ENCODE measurements around the gene PPFIBP1.

PPFIBP1 gene

DNA sequence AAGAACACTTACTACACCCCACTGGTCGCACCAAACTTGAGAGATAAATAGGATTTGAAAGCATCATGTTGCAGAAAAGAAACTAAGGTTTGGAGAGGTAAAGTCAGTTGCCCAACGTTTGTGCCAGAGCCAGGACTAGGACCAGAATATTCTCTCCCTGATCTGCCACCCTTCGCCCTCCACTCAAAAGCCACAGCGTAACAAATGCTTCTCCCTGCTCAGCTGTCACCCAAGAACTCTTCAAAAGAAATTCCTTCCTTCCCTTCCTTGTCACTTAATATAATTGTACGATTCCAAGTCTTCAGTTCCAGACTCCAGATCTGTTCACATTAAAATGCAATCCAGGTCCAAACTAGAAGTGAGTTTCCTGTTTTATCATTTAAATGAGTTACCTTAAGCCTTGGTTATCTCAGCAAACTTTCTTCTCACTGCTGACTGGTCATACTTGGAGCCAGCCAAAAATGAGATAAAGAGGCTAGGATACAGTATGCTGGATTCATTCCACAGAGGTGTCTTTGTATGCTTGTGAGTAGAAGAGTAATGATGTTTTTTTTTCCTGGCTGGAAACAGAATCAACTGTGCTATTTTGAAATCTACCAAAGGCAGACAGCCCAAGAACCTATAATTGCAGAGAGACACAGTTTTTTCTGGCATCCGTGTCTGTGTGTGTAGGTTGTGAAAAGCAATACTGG is 12.8 kb upstream of the PPFIBP1 start:
- TF ChIP-seq, protein P1, sequence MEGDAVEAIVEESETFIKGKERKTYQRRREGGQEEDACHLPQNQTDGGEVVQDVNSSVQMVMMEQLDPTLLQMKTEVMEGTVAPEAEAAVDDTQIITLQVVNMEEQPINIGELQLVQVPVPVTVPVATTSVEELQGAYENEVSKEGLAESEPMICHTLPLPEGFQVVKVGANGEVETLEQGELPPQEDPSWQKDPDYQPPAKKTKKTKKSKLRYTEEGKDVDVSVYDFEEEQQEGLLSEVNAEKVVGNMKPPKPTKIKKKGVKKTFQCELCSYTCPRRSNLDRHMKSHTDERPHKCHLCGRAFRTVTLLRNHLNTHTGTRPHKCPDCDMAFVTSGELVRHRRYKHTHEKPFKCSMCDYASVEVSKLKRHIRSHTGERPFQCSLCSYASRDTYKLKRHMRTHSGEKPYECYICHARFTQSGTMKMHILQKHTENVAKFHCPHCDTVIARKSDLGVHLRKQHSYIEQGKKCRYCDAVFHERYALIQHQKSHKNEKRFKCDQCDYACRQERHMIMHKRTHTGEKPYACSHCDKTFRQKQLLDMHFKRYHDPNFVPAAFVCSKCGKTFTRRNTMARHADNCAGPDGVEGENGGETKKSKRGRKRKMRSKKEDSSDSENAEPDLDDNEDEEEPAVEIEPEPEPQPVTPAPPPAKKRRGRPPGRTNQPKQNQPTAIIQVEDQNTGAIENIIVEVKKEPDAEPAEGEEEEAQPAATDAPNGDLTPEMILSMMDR (IDR thresholded peaks at IDR 0.05), result no peak
- no peak overlapping the region for H3K27ac ChIP-seq
- H3K4me3 ChIP-seq (ENCODE audit: low read depth, low read length), result no peak overlapping the region
- H3K36me3 ChIP-seq (ENCODE audit: control insufficient read depth, insufficient read depth, low read length), result no peaks in the 10 kb centered on the region
- H3K27me3 ChIP-seq (ENCODE audit: control insufficient read depth, insufficient read depth, low read length), result no peaks in the 10 kb centered on the region
- H3K9ac ChIP-seq, result no peak overlapping the region
- H2AFZ ChIP-seq, result no peak overlapping the region
- H3K4me2 ChIP-seq (ENCODE audit: low read length), result no peak overlapping the region
- H3K79me2 ChIP-seq, result no peaks in the 10 kb centered on the region
- H3K9me3 ChIP-seq (ENCODE audit: control insufficient read depth, low read length), result no peaks in the 10 kb centered on the region
- no peaks in the 10 kb centered on the region for H3K4me1 ChIP-seq

DNA sequence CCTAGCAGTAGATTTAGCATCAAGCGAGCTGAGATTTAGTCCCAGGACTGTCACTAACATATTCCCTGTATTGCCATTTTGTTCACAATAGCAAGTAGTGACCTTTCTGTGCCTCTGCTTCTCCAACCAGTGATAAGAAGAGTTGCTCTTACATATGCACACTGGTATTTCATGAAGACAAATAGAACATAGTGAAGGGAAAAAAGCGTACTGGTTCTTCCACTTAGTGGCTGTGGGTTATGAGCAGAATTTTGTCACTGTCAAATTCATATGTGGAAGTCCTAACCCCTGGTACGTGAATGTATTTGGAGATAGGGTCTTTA is 12.3 kb upstream of the PPFIBP1 start:
- no peaks in the 10 kb centered on the region for H3K27me3 ChIP-seq (ENCODE audit: control insufficient read depth, insufficient read depth, low read length)
- H3K36me3 ChIP-seq (ENCODE audit: control insufficient read depth, insufficient read depth, low read length), result no peaks in the 10 kb centered on the region
- no peaks in the 10 kb centered on the region for H3K4me1 ChIP-seq
- H3K4me2 ChIP-seq (ENCODE audit: low read length), result no peak overlapping the region
- H2AFZ ChIP-seq, result no peak overlapping the region
- H3K4me3 ChIP-seq (ENCODE audit: low read depth, low read length), result no peak overlapping the region
- no peak overlapping the region for H3K9ac ChIP-seq
- H3K79me2 ChIP-seq, result no peaks in the 10 kb centered on the region
- H3K27ac ChIP-seq, result no peak overlapping the region
- H3K9me3 ChIP-seq (ENCODE audit: control insufficient read depth, low read length), result no peaks in the 10 kb centered on the region
- TF ChIP-seq, protein P1 (IDR thresholded peaks at IDR 0.05), result no peak

DNA sequence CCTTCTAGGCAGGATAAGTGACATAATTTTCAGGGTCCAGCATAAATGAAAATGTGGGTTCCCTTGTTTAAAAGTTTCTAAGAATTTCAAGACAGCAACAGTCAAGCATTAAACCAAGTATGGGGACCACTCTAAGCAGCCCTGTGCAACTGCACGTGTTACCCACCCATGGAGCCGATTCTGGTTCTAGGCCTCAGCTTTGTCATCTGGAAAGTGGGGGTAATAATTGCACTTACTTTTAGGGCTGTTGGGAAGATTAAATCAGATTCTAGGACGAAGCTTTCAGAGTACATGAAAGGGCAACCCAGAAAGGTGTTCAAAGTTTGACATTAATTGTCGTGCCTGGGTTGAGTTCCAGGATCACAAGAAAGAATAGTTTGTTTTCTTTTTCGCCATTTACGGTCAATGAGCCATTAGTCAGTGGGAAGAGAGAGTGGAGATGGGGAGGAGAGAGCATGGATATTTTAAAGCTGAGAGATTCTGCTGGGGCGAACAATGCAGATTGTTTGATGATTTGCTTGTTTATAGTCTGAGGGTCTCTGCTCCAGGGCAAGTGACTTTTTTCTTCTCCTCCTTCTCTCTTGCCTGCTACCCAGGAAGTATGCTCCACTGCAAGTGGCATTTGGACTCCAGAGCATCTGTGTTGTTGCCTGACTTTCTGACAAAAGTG is 10.7 kb upstream of the PPFIBP1 start:
- Histone ChIP-seq H3K4me1 (no peaks in the 10 kb centered on the region), H3K4me3 (ENCODE audit: low read depth, low read length) (no peak overlapping the region), H3K9me3 (ENCODE audit: control insufficient read depth, low read length) (no peaks in the 10 kb centered on the region), H3K4me2 (ENCODE audit: low read length) (no peak overlapping the region), H3K27ac (no peak overlapping the region), H3K27me3 (ENCODE audit: control insufficient read depth, insufficient read depth, low read length) (no peaks in the 10 kb centered on the region), H3K9ac (no peak overlapping the region), H3K79me2 (no peaks in the 10 kb centered on the region), H3K36me3 (ENCODE audit: control insufficient read depth, insufficient read depth, low read length) (no peaks in the 10 kb centered on the region), H2AFZ (no peak overlapping the region)
- TF ChIP-seq, protein P1 (IDR thresholded peaks at IDR 0.05), result no peak

DNA sequence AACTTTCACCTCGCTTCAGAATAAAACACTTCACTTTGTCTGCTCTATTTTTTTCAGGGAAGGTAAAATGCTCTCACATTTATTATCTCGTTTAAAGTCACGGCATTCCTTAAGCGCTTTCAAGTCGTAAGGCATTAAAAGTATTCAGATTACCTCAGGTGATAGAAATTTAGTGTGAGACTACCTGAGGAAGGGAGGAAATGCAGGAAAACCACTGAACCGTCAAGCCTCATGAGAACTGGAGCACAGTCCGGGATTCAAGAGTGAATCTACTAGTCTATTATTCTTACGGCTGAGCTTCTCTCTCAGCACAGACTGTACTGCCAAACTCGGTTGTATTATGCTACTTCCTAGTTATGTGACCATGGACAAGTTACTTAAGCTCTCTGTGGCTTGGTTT is 8.3 kb upstream of the PPFIBP1 start:
- TF ChIP-seq, protein P1 (IDR thresholded peaks at IDR 0.05), result no peak
- H3K9ac ChIP-seq, result no peak overlapping the region
- no peak overlapping the region for H3K4me2 ChIP-seq (ENCODE audit: low read length)
- no peaks in the 10 kb centered on the region for H3K79me2 ChIP-seq
- H3K27ac ChIP-seq, result no peak overlapping the region
- H3K9me3 ChIP-seq (ENCODE audit: control insufficient read depth, low read length), result no peaks in the 10 kb centered on the region
- H3K27me3 ChIP-seq (ENCODE audit: control insufficient read depth, insufficient read depth, low read length), result no peaks in the 10 kb centered on the region
- no peaks in the 10 kb centered on the region for H3K4me1 ChIP-seq
- H2AFZ ChIP-seq, result no peak overlapping the region
- H3K4me3 ChIP-seq (ENCODE audit: low read depth, low read length), result no peak overlapping the region
- no peaks in the 10 kb centered on the region for H3K36me3 ChIP-seq (ENCODE audit: control insufficient read depth, insufficient read depth, low read length)

DNA sequence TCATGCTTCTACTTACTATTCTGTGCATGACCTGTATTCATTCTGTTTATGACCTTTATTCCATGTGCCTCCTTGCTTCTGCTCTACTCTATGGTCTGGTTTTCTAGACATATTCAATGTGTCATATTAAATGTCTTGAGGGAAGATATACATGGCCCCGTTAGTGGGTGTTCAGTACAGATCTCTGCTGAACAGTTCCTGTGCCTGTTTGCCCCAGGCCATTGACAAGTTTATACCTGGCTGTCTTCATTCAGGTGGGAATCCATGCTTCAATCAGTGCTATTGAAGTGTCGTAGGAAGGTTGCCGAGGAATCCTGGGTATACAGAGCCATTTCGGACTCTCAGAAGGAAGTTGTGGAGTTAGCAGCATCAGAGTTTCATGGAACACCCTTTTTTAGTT is 7.4 kb upstream of the PPFIBP1 start:
- no peak overlapping the region for H3K4me2 ChIP-seq (ENCODE audit: low read length)
- no peak overlapping the region for H3K4me3 ChIP-seq (ENCODE audit: low read depth, low read length)
- no peak overlapping the region for H3K27ac ChIP-seq
- no peak overlapping the region for H3K9ac ChIP-seq
- TF ChIP-seq, protein P1 (IDR thresholded peaks at IDR 0.05), result no peak
- H3K79me2 ChIP-seq, result no peaks in the 10 kb centered on the region
- H3K4me1 ChIP-seq, result no peaks in the 10 kb centered on the region
- no peaks in the 10 kb centered on the region for H3K9me3 ChIP-seq (ENCODE audit: control insufficient read depth, low read length)
- no peak overlapping the region for H2AFZ ChIP-seq
- no peaks in the 10 kb centered on the region for H3K36me3 ChIP-seq (ENCODE audit: control insufficient read depth, insufficient read depth, low read length)
- H3K27me3 ChIP-seq (ENCODE audit: control insufficient read depth, insufficient read depth, low read length), result no peaks in the 10 kb centered on the region
